PFSK-1 (cell line): ENCODE results near the gene ST8SIA5.

Experiments used
- FOXP2 ChIP-seq: optimal IDR thresholded peaks from 2 replicates; pipeline ENCODE3; 2011; ENCODE audit warnings: borderline replicate concordance, control low read depth, inconsistent platforms; ENCODE audit not compliant: insufficient read depth; ENCODE audit errors: extremely low read length, extremely low read depth
- POLR2AphosphoS5 ChIP-seq: IDR thresholded peaks from 2 replicates; pipeline ENCODE4 v1.6.1; 2012; ENCODE audit warnings: low read depth, mild to moderate bottlenecking, control low read depth, low read length, moderate library complexity
- SIN3A ChIP-seq: IDR thresholded peaks from 2 replicates; pipeline ENCODE4 v1.6.1; 2012; ENCODE audit warnings: mild to moderate bottlenecking, low read length, moderate library complexity, borderline replicate concordance; ENCODE audit not compliant: insufficient read depth
- TAF1 ChIP-seq: IDR thresholded peaks from 2 replicates; pipeline ENCODE4 v1.6.1; 2012; ENCODE audit warnings: low read length, control low read depth, borderline replicate concordance; ENCODE audit not compliant: insufficient read depth
- TF ChIP-seq, protein P1 (sequence below), 2 experiments: IDR thresholded peaks; 2 replicates each; pipeline versions ENCODE4 v1.6.1 to v1.8.0; 2011 to 2012; ENCODE audit warnings: low read depth in 2 of 2, low read length in 2 of 2, control low read depth in 1 of 2, inconsistent platforms in 1 of 2, mild to moderate bottlenecking in 1 of 2, moderate library complexity in 1 of 2; ENCODE audit not compliant: insufficient read depth in 1 of 2

Gene ST8SIA5

DNA sequence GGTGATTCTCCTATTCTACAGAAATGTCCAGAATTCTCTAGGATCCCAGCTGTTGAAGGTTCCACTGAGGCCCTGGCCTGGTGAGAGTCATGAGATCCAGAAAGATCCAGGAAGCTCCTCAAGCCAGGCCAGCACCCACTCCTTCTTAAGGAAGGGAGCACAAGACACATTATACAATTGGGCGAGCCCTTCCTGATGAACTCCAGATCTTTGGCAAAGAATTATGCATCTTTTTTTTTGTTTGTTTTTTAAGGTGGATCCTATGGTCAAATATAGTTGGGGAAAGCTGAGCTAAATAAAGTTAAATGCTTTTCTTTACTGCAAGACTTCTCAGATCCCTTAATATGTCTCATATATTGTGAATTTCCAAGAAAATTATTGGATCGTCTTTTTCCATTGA lies 62.9 kb downstream of the ST8SIA5 start:
- TF ChIP-seq, protein P1, sequence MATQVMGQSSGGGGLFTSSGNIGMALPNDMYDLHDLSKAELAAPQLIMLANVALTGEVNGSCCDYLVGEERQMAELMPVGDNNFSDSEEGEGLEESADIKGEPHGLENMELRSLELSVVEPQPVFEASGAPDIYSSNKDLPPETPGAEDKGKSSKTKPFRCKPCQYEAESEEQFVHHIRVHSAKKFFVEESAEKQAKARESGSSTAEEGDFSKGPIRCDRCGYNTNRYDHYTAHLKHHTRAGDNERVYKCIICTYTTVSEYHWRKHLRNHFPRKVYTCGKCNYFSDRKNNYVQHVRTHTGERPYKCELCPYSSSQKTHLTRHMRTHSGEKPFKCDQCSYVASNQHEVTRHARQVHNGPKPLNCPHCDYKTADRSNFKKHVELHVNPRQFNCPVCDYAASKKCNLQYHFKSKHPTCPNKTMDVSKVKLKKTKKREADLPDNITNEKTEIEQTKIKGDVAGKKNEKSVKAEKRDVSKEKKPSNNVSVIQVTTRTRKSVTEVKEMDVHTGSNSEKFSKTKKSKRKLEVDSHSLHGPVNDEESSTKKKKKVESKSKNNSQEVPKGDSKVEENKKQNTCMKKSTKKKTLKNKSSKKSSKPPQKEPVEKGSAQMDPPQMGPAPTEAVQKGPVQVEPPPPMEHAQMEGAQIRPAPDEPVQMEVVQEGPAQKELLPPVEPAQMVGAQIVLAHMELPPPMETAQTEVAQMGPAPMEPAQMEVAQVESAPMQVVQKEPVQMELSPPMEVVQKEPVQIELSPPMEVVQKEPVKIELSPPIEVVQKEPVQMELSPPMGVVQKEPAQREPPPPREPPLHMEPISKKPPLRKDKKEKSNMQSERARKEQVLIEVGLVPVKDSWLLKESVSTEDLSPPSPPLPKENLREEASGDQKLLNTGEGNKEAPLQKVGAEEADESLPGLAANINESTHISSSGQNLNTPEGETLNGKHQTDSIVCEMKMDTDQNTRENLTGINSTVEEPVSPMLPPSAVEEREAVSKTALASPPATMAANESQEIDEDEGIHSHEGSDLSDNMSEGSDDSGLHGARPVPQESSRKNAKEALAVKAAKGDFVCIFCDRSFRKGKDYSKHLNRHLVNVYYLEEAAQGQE (IDR thresholded peaks at IDR 0.05; ENCODE audit: insufficient read depth in 1 of 2, low read depth in 2 of 2, low read length in 2 of 2): no peak

DNA sequence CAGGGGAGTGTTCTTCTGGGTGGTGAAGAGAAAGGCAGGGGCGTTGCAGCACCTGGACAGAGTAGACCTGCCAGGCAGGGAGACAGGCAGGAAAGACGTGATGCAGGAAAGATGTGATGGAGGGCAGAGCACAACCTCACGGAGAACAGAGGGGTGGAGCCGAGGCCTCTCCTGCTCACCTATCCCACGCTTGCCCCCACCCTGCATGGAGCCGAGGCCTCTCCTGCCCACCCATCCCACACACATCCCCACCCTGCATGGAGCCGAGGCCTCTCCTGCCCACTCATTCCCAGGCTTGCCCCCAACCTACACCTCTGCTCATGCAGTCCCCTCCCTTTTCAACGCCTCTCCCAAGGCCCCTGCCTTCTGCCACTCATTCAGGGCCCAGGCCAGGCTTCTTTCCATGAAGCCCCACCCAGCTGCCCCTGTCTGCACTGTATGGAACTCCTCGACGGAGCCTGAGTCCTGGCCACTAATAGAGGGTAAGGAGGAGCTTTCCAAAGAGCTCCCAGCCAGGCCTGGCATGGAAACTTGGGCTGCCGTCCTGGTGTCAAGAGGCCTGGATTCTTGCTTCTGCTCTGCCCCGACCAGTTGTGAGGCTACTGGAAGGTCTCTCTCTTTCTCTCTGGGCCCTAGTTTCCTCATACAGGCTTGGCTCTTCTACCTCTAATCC lies 67.9 kb downstream of the ST8SIA5 start:
- TF ChIP-seq TAF1 (no peak), SIN3A (no peak)
- TF ChIP-seq, protein P1 (IDR thresholded peaks at IDR 0.05; ENCODE audit: insufficient read depth in 1 of 2, low read depth in 2 of 2, low read length in 2 of 2): no peak

DNA sequence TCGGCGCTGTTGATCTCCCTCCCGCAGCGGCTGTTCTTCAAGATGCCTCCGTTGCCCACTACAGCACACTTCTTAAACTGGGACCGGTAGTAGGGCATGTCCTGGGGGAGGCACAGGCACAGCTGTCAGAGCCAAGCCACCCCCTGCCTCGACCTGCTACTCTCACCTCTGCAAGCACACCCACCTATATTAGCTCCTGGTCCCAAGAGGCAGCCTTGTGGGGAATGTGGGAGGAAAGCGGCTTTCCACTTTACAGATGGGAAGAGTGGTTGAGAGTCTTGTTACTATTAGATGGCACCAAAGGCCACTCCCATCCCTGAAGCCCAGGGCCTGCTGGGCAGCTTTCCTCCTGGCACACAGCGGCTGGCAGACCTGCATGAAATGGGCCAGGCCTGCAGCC lies 70.7 kb downstream of the ST8SIA5 start:
- TF ChIP-seq TAF1 (no peak), FOXP2 (no peak), POLR2AphosphoS5 (no peak), SIN3A (no peak)
- TF ChIP-seq, protein P1 (IDR thresholded peaks at IDR 0.05; ENCODE audit: insufficient read depth in 1 of 2, low read depth in 2 of 2, low read length in 2 of 2): no peak

DNA sequence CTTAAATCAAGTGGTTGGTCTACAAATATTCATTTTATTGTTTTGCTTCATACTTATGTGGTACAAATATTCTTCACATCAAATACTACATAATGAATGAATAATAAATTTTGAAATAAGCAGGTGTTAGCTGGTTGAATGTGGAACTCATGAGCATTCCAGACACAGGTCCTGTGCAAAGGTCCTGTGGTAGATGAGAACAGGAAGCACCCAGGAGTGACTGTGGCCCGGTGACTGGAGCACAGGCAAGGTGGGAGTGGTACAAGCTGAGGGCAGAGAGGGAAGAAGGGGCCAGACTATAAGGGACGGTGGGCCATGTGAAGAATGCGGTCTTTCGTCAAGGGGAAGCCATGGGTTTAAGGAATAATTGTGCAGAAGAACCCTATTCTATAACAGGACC lies 73.6 kb downstream of the ST8SIA5 start:
- no peak for TF ChIP-seq FOXP2
- TF ChIP-seq, protein P1 (IDR thresholded peaks at IDR 0.05; ENCODE audit: insufficient read depth in 1 of 2, low read depth in 2 of 2, low read length in 2 of 2): no peak
- no peak for TF ChIP-seq SIN3A
- TF ChIP-seq TAF1: no peak
- TF ChIP-seq POLR2AphosphoS5: no peak
